ENCODE measurements around the gene MTHFD1L.

DNA sequence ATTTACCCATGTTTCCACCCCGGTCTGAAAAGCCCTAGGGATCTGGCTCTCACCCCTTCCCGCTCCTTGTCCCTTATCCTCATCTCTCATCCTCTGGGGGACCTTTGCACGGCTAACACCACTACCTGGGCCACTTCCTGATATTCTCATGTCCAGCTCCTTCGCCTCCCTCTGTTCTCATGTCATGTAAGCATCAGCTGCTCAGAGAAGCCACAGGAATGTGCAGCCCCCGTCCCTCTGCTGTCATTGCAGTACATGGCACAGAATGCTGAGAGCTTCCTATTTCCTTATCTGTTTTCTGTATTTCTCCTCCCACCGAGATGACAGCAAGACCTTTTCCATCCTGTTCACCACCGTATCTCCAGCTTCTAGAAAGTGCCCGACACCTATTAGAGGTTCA lies 102.4 kb downstream of the MTHFD1L start:
- TF ChIP-seq, protein P1, sequence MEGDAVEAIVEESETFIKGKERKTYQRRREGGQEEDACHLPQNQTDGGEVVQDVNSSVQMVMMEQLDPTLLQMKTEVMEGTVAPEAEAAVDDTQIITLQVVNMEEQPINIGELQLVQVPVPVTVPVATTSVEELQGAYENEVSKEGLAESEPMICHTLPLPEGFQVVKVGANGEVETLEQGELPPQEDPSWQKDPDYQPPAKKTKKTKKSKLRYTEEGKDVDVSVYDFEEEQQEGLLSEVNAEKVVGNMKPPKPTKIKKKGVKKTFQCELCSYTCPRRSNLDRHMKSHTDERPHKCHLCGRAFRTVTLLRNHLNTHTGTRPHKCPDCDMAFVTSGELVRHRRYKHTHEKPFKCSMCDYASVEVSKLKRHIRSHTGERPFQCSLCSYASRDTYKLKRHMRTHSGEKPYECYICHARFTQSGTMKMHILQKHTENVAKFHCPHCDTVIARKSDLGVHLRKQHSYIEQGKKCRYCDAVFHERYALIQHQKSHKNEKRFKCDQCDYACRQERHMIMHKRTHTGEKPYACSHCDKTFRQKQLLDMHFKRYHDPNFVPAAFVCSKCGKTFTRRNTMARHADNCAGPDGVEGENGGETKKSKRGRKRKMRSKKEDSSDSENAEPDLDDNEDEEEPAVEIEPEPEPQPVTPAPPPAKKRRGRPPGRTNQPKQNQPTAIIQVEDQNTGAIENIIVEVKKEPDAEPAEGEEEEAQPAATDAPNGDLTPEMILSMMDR (IDR thresholded peaks at IDR 0.05) = no peak
- no peak for TF ChIP-seq POLR2A (IDR thresholded peaks at IDR 0.05)
